Endodermal cell (in vitro differentiated cells): ENCODE data around the gene OR1Q1. TPM values are rescaled to one million over a fixed set of nuclear protein-coding genes. Genes with fewer than 3 reads are reported as not detected.

ENCODE experiments used
- DNase-seq: peaks from one replicate; pipeline ENCODE4 v3.0.0-alpha.2; 2017
- H3K27ac ChIP-seq: 2 replicates; pipeline ENCODE4 v1.5.1; 2013; ENCODE audit warnings: mild to moderate bottlenecking, low read depth, low read length, moderate library complexity
- H3K27me3 ChIP-seq: 2 replicates; pipeline ENCODE4 v1.6.1; 2013; ENCODE audit warnings: mild to moderate bottlenecking, low read length, moderate library complexity; ENCODE audit not compliant: insufficient read depth, control insufficient read depth, poor library complexity, severe bottlenecking
- H3K36me3 ChIP-seq: 2 replicates; pipeline ENCODE4 v1.7.0; 2013; ENCODE audit warnings: mild to moderate bottlenecking, low read length, moderate library complexity; ENCODE audit not compliant: control insufficient read depth, insufficient read depth
- H3K4me1 ChIP-seq: one replicate; pipeline ENCODE4 v1.7.0; 2013; ENCODE audit warnings: low read length; ENCODE audit not compliant: control insufficient read depth, insufficient read depth
- H3K4me3 ChIP-seq: 2 replicates; pipeline ENCODE4 v1.5.1; 2013; ENCODE audit warnings: mild to moderate bottlenecking, low read length, moderate library complexity
- H3K9ac ChIP-seq: 2 replicates; pipeline ENCODE4 v1.6.1; 2013; ENCODE audit warnings: mild to moderate bottlenecking, low read length, moderate library complexity; ENCODE audit not compliant: poor library complexity, severe bottlenecking; ENCODE audit errors: extremely low read depth
- H3K9me3 ChIP-seq: 2 replicates; pipeline ENCODE4 v1.6.1; 2013; ENCODE audit warnings: mild to moderate bottlenecking, low read length, moderate library complexity; ENCODE audit not compliant: control insufficient read depth
- H3K27ac Mint-ChIP-seq: 2 replicates; pipeline ENCODE4 v1.8.0; 2020; ENCODE audit warnings: mixed read lengths
- H3K27me3 Mint-ChIP-seq: 2 replicates; pipeline ENCODE4 v1.8.0; 2021; ENCODE audit warnings: mild to moderate bottlenecking, mixed read lengths; ENCODE audit not compliant: insufficient read depth
- H3K36me3 Mint-ChIP-seq: 2 replicates; pipeline ENCODE4 v1.8.0; 2020; ENCODE audit warnings: low read depth, mixed read lengths
- H3K4me1 Mint-ChIP-seq: 2 replicates; pipeline ENCODE4 v1.8.0; 2020; ENCODE audit warnings: mixed read lengths
- H3K4me3 Mint-ChIP-seq: 2 replicates; pipeline ENCODE4 v1.8.0; 2020; ENCODE audit warnings: mild to moderate bottlenecking, moderate library complexity, mixed read lengths
- H3K9me3 Mint-ChIP-seq: 2 replicates; pipeline ENCODE4 v1.8.0; 2020; ENCODE audit warnings: mild to moderate bottlenecking, mixed read lengths
- WGBS, 2 experiments: methylation state at CpG; one replicate each; pipeline versions ENCODE4 v1.1.5 to v1.1.7; 2013; ENCODE audit warnings: missing lambda C conversion rate in 2 of 2, mixed read lengths in 1 of 2; ENCODE audit not compliant: insufficient coverage in 1 of 2, insufficient read length in 1 of 2; 5-methylcytosine and 5-hydroxymethylcytosine counted together
- total RNA-seq, 2 donors: library from RNA; stranded (reverse); fragmentation: NEBNext Ultra II Directional in 1 of 2; extraction: Animal tissue kit (Norgen Biotek cat#: 25700) in 1 of 2; gene quantifications; 2 replicates in 1 of 2; 3 replicates in 1 of 2; pipeline ENCODE4 v1.2.1, GENCODE V29; 2021
- TF ChIP-seq, protein P1 (sequence below): fragments of 200-600 bp; sonication (generic); conservative IDR thresholded peaks from 2 replicates; pipeline ENCODE4 v1.5.0; 2021; ENCODE audit warnings: antibody characterized with exemption, mild to moderate bottlenecking

The OR1Q1 gene
- total RNA-seq, 2 donors from 2014 or later, result not detected

GRCh38 chr9:122606587-122606986 is 8.0 kb upstream of the OR1Q1 start:
- no peaks in the 10 kb centered on the region for H3K27me3 Mint-ChIP-seq
- Histone ChIP-seq H3K9me3 (peaks cover 46% of the 10 kb centered on the region), H3K4me3 (no peak overlapping the region), H3K36me3 (no peaks in the 10 kb centered on the region), H3K27ac (no peak overlapping the region), H3K27me3 (no peaks in the 10 kb centered on the region), H3K9ac (no peak overlapping the region), H3K4me1 (no peaks in the 10 kb centered on the region)
- no peak overlapping the region for H3K4me3 Mint-ChIP-seq
- H3K4me1 Mint-ChIP-seq, result no peaks in the 10 kb centered on the region
- no peaks in the 10 kb centered on the region for H3K36me3 Mint-ChIP-seq
- no peak overlapping the region for H3K27ac Mint-ChIP-seq
- peaks cover 72% of the 10 kb centered on the region for H3K9me3 Mint-ChIP-seq
- 11 to 44% methylated on average over 1 of the region's 1 CpG for WGBS, 2 experiments
- no peak for DNase-seq
- TF ChIP-seq, protein P1, sequence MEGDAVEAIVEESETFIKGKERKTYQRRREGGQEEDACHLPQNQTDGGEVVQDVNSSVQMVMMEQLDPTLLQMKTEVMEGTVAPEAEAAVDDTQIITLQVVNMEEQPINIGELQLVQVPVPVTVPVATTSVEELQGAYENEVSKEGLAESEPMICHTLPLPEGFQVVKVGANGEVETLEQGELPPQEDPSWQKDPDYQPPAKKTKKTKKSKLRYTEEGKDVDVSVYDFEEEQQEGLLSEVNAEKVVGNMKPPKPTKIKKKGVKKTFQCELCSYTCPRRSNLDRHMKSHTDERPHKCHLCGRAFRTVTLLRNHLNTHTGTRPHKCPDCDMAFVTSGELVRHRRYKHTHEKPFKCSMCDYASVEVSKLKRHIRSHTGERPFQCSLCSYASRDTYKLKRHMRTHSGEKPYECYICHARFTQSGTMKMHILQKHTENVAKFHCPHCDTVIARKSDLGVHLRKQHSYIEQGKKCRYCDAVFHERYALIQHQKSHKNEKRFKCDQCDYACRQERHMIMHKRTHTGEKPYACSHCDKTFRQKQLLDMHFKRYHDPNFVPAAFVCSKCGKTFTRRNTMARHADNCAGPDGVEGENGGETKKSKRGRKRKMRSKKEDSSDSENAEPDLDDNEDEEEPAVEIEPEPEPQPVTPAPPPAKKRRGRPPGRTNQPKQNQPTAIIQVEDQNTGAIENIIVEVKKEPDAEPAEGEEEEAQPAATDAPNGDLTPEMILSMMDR, result no peak

GRCh38 chr9:122609804-122610203 is 4.7 kb upstream of the OR1Q1 start:
- no peaks in the 10 kb centered on the region for H3K27me3 Mint-ChIP-seq
- Histone ChIP-seq H3K27me3 (no peaks in the 10 kb centered on the region), H3K4me3 (no peak overlapping the region), H3K9me3 (peaks cover 42% of the 10 kb centered on the region), H3K9ac (no peak overlapping the region), H3K4me1 (no peaks in the 10 kb centered on the region), H3K36me3 (no peaks in the 10 kb centered on the region), H3K27ac (no peak overlapping the region)
- H3K27ac Mint-ChIP-seq, result no peak overlapping the region
- WGBS, 2 experiments, result 49 to 67% methylated on average over 2 to 4 of the region's 4 CpGs
- no peak for DNase-seq
- TF ChIP-seq, protein P1, result no peak
- H3K4me3 Mint-ChIP-seq, result no peak overlapping the region
- H3K4me1 Mint-ChIP-seq, result no peaks in the 10 kb centered on the region
- H3K36me3 Mint-ChIP-seq, result no peaks in the 10 kb centered on the region
- peaks cover 61% of the 10 kb centered on the region for H3K9me3 Mint-ChIP-seq

DNA sequence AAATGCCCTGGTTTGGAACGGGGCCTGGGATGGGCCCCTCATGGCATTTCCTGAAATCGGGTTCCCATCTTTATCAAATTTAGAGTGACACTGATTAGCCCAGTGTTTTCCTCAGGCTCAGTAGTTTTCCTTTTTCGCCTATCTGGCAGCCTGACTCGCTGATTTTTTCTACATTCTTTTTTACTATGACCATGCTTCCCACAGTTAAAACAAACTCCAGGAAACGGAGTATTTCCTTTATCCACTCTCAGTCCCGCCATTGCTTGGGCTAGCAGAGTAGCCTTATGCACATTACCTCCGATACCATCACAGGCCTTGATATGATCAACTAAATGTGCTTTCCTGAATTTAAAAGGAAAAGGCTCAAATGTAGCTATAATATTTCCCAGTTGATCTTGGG is 5.5 kb downstream of the OR1Q1 start:
- DNase-seq, result no peak
- Histone ChIP-seq H3K27ac (no peak overlapping the region), H3K27me3 (no peaks in the 10 kb centered on the region), H3K9me3 (peaks cover 39% of the 10 kb centered on the region), H3K4me3 (no peak overlapping the region), H3K36me3 (no peaks in the 10 kb centered on the region), H3K9ac (no peak overlapping the region), H3K4me1 (no peaks in the 10 kb centered on the region)
- Mint-ChIP-seq H3K27me3 (no peaks in the 10 kb centered on the region), H3K36me3 (no peaks in the 10 kb centered on the region), H3K4me1 (no peaks in the 10 kb centered on the region), H3K4me3 (no peak overlapping the region), H3K27ac (no peak overlapping the region), H3K9me3 (peaks cover 81% of the 10 kb centered on the region)
- TF ChIP-seq, protein P1, result no peak
- 58 to 75% methylated on average over 5 to 7 of the region's 7 CpGs for WGBS, 2 experiments
